Astrocyte of the cerebellum (primary cell): ENCODE results near the gene PTPRH.
A peak's percentile ranks its signal among the peaks of the same experiment; 100 is the strongest.
"Not testable (repeated sequence)": the region's sequence is repeated elsewhere in the genome, so short reads cannot be mapped to it uniquely, and the experiment has no call there.

Source experiments
- DNase-seq: peaks from one replicate; pipeline ENCODE4 v3.0.0-alpha.2; 2011; ENCODE audit warnings: low read depth
- H3K4me3 ChIP-seq: 2 replicates; pipeline ENCODE4 v1.5.1; 2011; ENCODE audit warnings: mild to moderate bottlenecking, low read depth, low read length, moderate library complexity
- CTCF ChIP-seq: IDR thresholded peaks from 2 replicates; pipeline ENCODE4 v1.5.1; 2012; ENCODE audit warnings: low read length, low read depth, moderate library complexity, mild to moderate bottlenecking; ENCODE audit errors: missing control alignments
- in situ Hi-C: cut with HindIII; loops from 2 replicates; pipeline ENCODE4 v1.10.0; 2017; ENCODE audit warnings: low sequenced_read_pairs

PTPRH gene

GRCh38 chr19:55175117-55175867 lies 34.0 kb downstream of the PTPRH start:
- DNase-seq: no peak
- in situ Hi-C loops: loop anchor here (5.0 to 10.0 kb wide), 4 partner anchors 80 to 240 kb away; partner anchors contain the start of genes COX6B2, PPP6R1 and RPL28
- TF ChIP-seq CTCF: no peak
- H3K4me3 ChIP-seq: no peak overlapping the region

GRCh38 chr19:55174425-55175116 lies 34.7 kb downstream of the PTPRH start:
- DNase-seq: no peak
- no peak overlapping the region for H3K4me3 ChIP-seq
- no peak for TF ChIP-seq CTCF
- in situ Hi-C loops: loop anchor here (5.0 to 10.0 kb wide), 7 partner anchors 43 to 240 kb away; partner anchors contain the start of genes COX6B2, PPP1R12C, PPP6R1 and RPL28

- H3K4me3 ChIP-seq: peak overlapping the region; percentile 39
- in situ Hi-C loops: loop anchor here (5.0 to 10.0 kb wide), 6 partner anchors 43 to 241 kb away; partner anchors contain the start of genes COX6B2, PPP1R12C and PPP6R1
- no peak for TF ChIP-seq CTCF
- DNase-seq: no peak
These were observed 35.4 kb downstream of the PTPRH start for GRCh38 chr19:55173714-55174409.

- peak overlapping the region; percentile 39 for H3K4me3 ChIP-seq
- in situ Hi-C loops: loop anchor here (5.0 to 10.0 kb wide), 6 partner anchors 44 to 242 kb away; partner anchors contain the start of genes COX6B2, PPP1R12C and PPP6R1
- no peak for TF ChIP-seq CTCF
- no peak for DNase-seq
These were observed 36.1 kb downstream of the PTPRH start for GRCh38 chr19:55173186-55173713.

- DNase-seq: no peak
- no peak for TF ChIP-seq CTCF
- in situ Hi-C loops: loop anchor here (5.0 to 10.0 kb wide), 6 partner anchors 45 to 242 kb away; partner anchors contain the start of genes COX6B2, PPP1R12C and PPP6R1
- no peak overlapping the region for H3K4me3 ChIP-seq
These were observed 36.6 kb downstream of the PTPRH start for GRCh38 chr19:55172741-55173140.

GRCh38 chr19:55172318-55172717 lies 37.0 kb downstream of the PTPRH start:
- not testable (repeated sequence) for H3K4me3 ChIP-seq, DNase-seq
- in situ Hi-C loops: loop anchor here (5.0 to 10.0 kb wide), 6 partner anchors 45 to 242 kb away; partner anchors contain the start of genes COX6B2, PPP1R12C and PPP6R1
